HG03139 (cell line): ENCODE data around the gene NDUFB3.
A peak's percentile ranks its signal among the peaks of the same experiment; 100 is the strongest.
"Not testable (repeated sequence)": the region's sequence is repeated elsewhere in the genome, so short reads cannot be mapped to it uniquely, and the experiment has no call there.

Experiments
- ATAC-seq: cut with Tn5 transposase; IDR thresholded peaks from one replicate; pipeline ENCODE4 v1.9.1; 2021; ENCODE audit not compliant: unreplicated experiment

The NDUFB3 gene

GRCh38 chr2:201071479-201072200, at the start of gene NDUFB3, which contains the start of gene HYCC2:
Gene NDUFB3 (plus strand): TSS chr2:201072001. CDS start chr2:201078883, 6,882 bp downstream.
Gene HYCC2 (minus strand): TSS chr2:201071671. CDS start chr2:201024009, 47,662 bp downstream.
- ATAC-seq: peak; percentile 96

- no peak for ATAC-seq
These were observed 47.3 kb upstream of the NDUFB3 start for GRCh38 chr2:201024518-201024917.

- not testable (repeated sequence) for ATAC-seq
These were observed 37.4 kb upstream of the NDUFB3 start for GRCh38 chr2:201034355-201034754.

GRCh38 chr2:201038361-201038760, 33.4 kb upstream of the NDUFB3 start:
- not testable (repeated sequence) for ATAC-seq

GRCh38 chr2:201038855-201039254, 32.9 kb upstream of the NDUFB3 start:
- ATAC-seq: no peak

- no peak for ATAC-seq
These were observed 30.8 kb upstream of the NDUFB3 start for GRCh38 chr2:201040867-201041628.

- ATAC-seq: not testable (repeated sequence)
These were observed 29.4 kb upstream of the NDUFB3 start for GRCh38 chr2:201042451-201042850.

- ATAC-seq: not testable (repeated sequence)
These were observed 28.8 kb upstream of the NDUFB3 start for GRCh38 chr2:201043050-201043449.

GRCh38 chr2:201046881-201047280, 24.9 kb upstream of the NDUFB3 start:
- no peak for ATAC-seq

GRCh38 chr2:201049455-201049854, 22.3 kb upstream of the NDUFB3 start:
- ATAC-seq: no peak

- no peak for ATAC-seq
These were observed 14.7 kb upstream of the NDUFB3 start for GRCh38 chr2:201057087-201057521.

GRCh38 chr2:201057715-201058248, 14.0 kb upstream of the NDUFB3 start:
- no peak for ATAC-seq

- ATAC-seq: no peak
These were observed 12.9 kb upstream of the NDUFB3 start for GRCh38 chr2:201058914-201059313.

GRCh38 chr2:201059961-201060755, 11.6 kb upstream of the NDUFB3 start:
- no peak for ATAC-seq

GRCh38 chr2:201063516-201063915, 8.3 kb upstream of the NDUFB3 start:
- ATAC-seq: not testable (repeated sequence)

- no peak for ATAC-seq
These were observed 6.9 kb upstream of the NDUFB3 start for GRCh38 chr2:201064797-201065329.

GRCh38 chr2:201070948-201071478, 788 bp upstream of the NDUFB3 start:
- peak; percentile 15 for ATAC-seq

GRCh38 chr2:201072201-201072530, 365 bp downstream of the NDUFB3 start:
- no peak for ATAC-seq

GRCh38 chr2:201073071-201073470, 1.3 kb downstream of the NDUFB3 start:
- ATAC-seq: no peak

GRCh38 chr2:201074996-201075395, 3.2 kb downstream of the NDUFB3 start:
- no peak for ATAC-seq

- ATAC-seq: no peak
These were observed 13.1 kb downstream of the NDUFB3 start for GRCh38 chr2:201084863-201085262.
